OCI-LY7 (cell line): Measurements from ENCODE around the gene MYO18B. TPM values are rescaled to one million over a fixed set of nuclear protein-coding genes. Genes with fewer than 3 reads are reported as not detected.

Experiments used
- BruUV-seq: library from RNA; stranded (reverse); fragments of 400-500 nt; replicated peaks from 2 replicates; lab custom pipeline; 2021; lab: Mats Ljungman, UMichigan
- CTCF ChIA-PET: fragments of 300-600 bp; sonication (Branson Sonifier 250); formaldehyde crosslinking; loops from one replicate; lab custom pipeline; 2022; ENCODE audit warnings: antibody characterized with exemption; ENCODE audit not compliant: unreplicated experiment; lab: Charles Lee
- POLR2A ChIA-PET: fragments of 300-600 bp; sonication (Branson Sonifier 250); formaldehyde crosslinking; loops from one replicate; lab custom pipeline; 2022; ENCODE audit warnings: antibody characterized with exemption; lab: Charles Lee
- DNase-seq: peaks from one replicate; pipeline ENCODE4 v3.0.0-alpha.2; 2015; ENCODE audit warnings: low spot score
- H2AFZ ChIP-seq: fragments of 200-600 bp; sonication (generic), shearing (Covaris generic); 2 replicates; pipeline ENCODE4 v1.6.1; 2014; ENCODE audit warnings: mild to moderate bottlenecking, antibody characterized with exemption, low read length, moderate library complexity
- H3K27ac ChIP-seq: fragments of 200-600 bp; sonication (generic); 2 replicates; pipeline ENCODE4 v1.5.1; 2014; ENCODE audit warnings: mixed run types, low read depth, mild to moderate bottlenecking, moderate library complexity, low read length, inconsistent platforms; ENCODE audit not compliant: poor library complexity, severe bottlenecking
- H3K36me3 ChIP-seq: fragments of 200-600 bp; sonication (generic); 2 replicates; pipeline ENCODE4 v1.6.1; 2014; ENCODE audit warnings: mild to moderate bottlenecking, antibody characterized with exemption, low read length, moderate library complexity, mixed read lengths; ENCODE audit not compliant: insufficient read depth
- H3K4me1 ChIP-seq: fragments of 200-600 bp; sonication (generic); 2 replicates; pipeline ENCODE4 v1.5.1; 2014; ENCODE audit warnings: mild to moderate bottlenecking, low read length; ENCODE audit not compliant: insufficient read depth, poor library complexity, severe bottlenecking
- H3K4me2 ChIP-seq: fragments of 200-600 bp; sonication (generic); 2 replicates; pipeline ENCODE4 v1.6.1; 2014; ENCODE audit warnings: mild to moderate bottlenecking, low read length
- H3K4me3 ChIP-seq: fragments of 200-600 bp; sonication (generic); 2 replicates; pipeline ENCODE4 v1.5.1; 2014; ENCODE audit warnings: mild to moderate bottlenecking, low read depth, low read length; ENCODE audit not compliant: poor library complexity, severe bottlenecking
- H3K79me2 ChIP-seq: fragments of 200-600 bp; sonication (generic); 2 replicates; pipeline ENCODE4 v1.6.1; 2016; ENCODE audit warnings: low read depth, mild to moderate bottlenecking, low read length, moderate library complexity, mixed read lengths; ENCODE audit not compliant: insufficient read depth
- H3K9me2 ChIP-seq: fragments of 200-600 bp; sonication (generic); 2 replicates; pipeline ENCODE4 v1.6.1; 2016; ENCODE audit warnings: mild to moderate bottlenecking, low read length, mixed read lengths; ENCODE audit not compliant: insufficient read depth
- H3K9me3 ChIP-seq: fragments of 200-600 bp; sonication (generic); 2 replicates; pipeline ENCODE4 v1.6.1; 2014; ENCODE audit warnings: mild to moderate bottlenecking, mixed run types, low read length, mixed read lengths
- H4K20me1 ChIP-seq: fragments of 200-600 bp; sonication (generic); 2 replicates; pipeline ENCODE4 v1.6.1; 2014; ENCODE audit warnings: mild to moderate bottlenecking, antibody characterized with exemption, low read length, moderate library complexity, mixed read lengths; ENCODE audit not compliant: insufficient read depth
- CTCF ChIP-seq: fragments of 200-600 bp; sonication (generic); conservative IDR thresholded peaks from 2 replicates; pipeline ENCODE4 v1.5.1; 2014; ENCODE audit warnings: mild to moderate bottlenecking, antibody characterized with exemption, low read length, moderate library complexity, mixed read lengths
- EZH2phosphoT487 ChIP-seq: fragments of 200-600 bp; sonication (generic); IDR thresholded peaks from 2 replicates; pipeline ENCODE4 v1.6.1; 2018; ENCODE audit warnings: low read depth, borderline replicate concordance, mild to moderate bottlenecking, mixed run types, antibody characterized with exemption, low read length, moderate library complexity, mixed read lengths
- intact Hi-C: fragments of 100-400 bp; cut with micrococcal nuclease; formaldehyde crosslinking; loops from one replicate; pipeline ENCODE4 v1.10.0; 2022; ENCODE audit not compliant: unreplicated experiment
- total RNA-seq, 2 experiments: library from RNA; depleted of rRNA in 1 of 2; stranded (reverse); fragments of >200 nt in 1 of 2; shearing (Covaris generic) in 1 of 2; gene quantifications; 2 replicates each; pipeline ENCODE4 v1.2.3, GENCODE V29; 2014 to 2022

MYO18B gene
- total RNA-seq, 2 experiments from 2014 or later = not detected

GRCh38 chr22:25923914-25924313, 181.9 kb downstream of the MYO18B start:
- CTCF ChIA-PET = no interaction called here
- TF ChIP-seq EZH2phosphoT487 = no peak
- TF ChIP-seq CTCF = no peak
- POLR2A ChIA-PET = no interaction called here

GRCh38 chr22:25928038-25928437, 186.1 kb downstream of the MYO18B start:
- Histone ChIP-seq H3K4me2 (no peak overlapping the region), H3K4me3 (no peak overlapping the region), H3K9me3 (no peaks in the 10 kb centered on the region), H3K27ac (no peak overlapping the region), H3K79me2 (no peaks in the 10 kb centered on the region), H2AFZ (no peak overlapping the region), H4K20me1 (no peaks in the 10 kb centered on the region), H3K9me2 (no peaks in the 10 kb centered on the region), H3K4me1 (no peaks in the 10 kb centered on the region), H3K36me3 (no peaks in the 10 kb centered on the region)
- intact Hi-C loops = no loop called here
- DNase-seq = no peak
- POLR2A ChIA-PET = interaction anchor here (0.6 kb wide), 1 partner anchor 665 kb away, joined by 4 read pairs; no protein-coding TSS in a partner anchor
- CTCF ChIA-PET = no interaction called here
- no TSS peak for BruUV-seq
- no peak for TF ChIP-seq CTCF
- no peak for TF ChIP-seq EZH2phosphoT487

More at GRCh38 chr22:25923914-25924313, 181.9 kb downstream of the MYO18B start:
- Histone ChIP-seq H3K27ac (no peak overlapping the region), H3K4me1 (no peaks in the 10 kb centered on the region), H3K4me2 (no peak overlapping the region), H3K9me2 (no peaks in the 10 kb centered on the region), H3K36me3 (no peaks in the 10 kb centered on the region), H3K9me3 (no peaks in the 10 kb centered on the region), H2AFZ (no peak overlapping the region), H3K4me3 (no peak overlapping the region), H3K79me2 (no peaks in the 10 kb centered on the region), H4K20me1 (no peaks in the 10 kb centered on the region)
- no TSS peak for BruUV-seq
- DNase-seq = no peak
- intact Hi-C loops = no loop called here

- intact Hi-C loops = no loop called here
Observed at GRCh38 chr22:25929321-25929878, 187.4 kb downstream of the MYO18B start.

More at GRCh38 chr22:25929321-25929878, 187.4 kb downstream of the MYO18B start:
- CTCF ChIA-PET = no interaction called here
- H3K4me3 ChIP-seq = no peak overlapping the region
- DNase-seq = no peak
- no peak overlapping the region for H2AFZ ChIP-seq
- TF ChIP-seq CTCF (no peak), EZH2phosphoT487 (no peak)
- POLR2A ChIA-PET = no interaction called here
- no peaks in the 10 kb centered on the region for H3K36me3 ChIP-seq
- H3K4me2 ChIP-seq = no peak overlapping the region
- no peaks in the 10 kb centered on the region for H4K20me1 ChIP-seq
- H3K9me2 ChIP-seq = no peaks in the 10 kb centered on the region
- H3K79me2 ChIP-seq = no peaks in the 10 kb centered on the region
- BruUV-seq = no TSS peak
- no peaks in the 10 kb centered on the region for H3K9me3 ChIP-seq
- H3K4me1 ChIP-seq = no peaks in the 10 kb centered on the region
- H3K27ac ChIP-seq = no peak overlapping the region
